GM19463 (cell line): ENCODE results near the gene CS.
"Not testable (repeated sequence)": the region's sequence is repeated elsewhere in the genome, so short reads cannot be mapped to it uniquely, and the experiment has no call there.

Experiments used
- ATAC-seq: cut with Tn5 transposase; IDR thresholded peaks from one replicate; pipeline ENCODE4 v1.9.1; 2021; ENCODE audit warnings: mild to moderate bottlenecking, moderate library complexity; ENCODE audit not compliant: unreplicated experiment

CS gene

DNA sequence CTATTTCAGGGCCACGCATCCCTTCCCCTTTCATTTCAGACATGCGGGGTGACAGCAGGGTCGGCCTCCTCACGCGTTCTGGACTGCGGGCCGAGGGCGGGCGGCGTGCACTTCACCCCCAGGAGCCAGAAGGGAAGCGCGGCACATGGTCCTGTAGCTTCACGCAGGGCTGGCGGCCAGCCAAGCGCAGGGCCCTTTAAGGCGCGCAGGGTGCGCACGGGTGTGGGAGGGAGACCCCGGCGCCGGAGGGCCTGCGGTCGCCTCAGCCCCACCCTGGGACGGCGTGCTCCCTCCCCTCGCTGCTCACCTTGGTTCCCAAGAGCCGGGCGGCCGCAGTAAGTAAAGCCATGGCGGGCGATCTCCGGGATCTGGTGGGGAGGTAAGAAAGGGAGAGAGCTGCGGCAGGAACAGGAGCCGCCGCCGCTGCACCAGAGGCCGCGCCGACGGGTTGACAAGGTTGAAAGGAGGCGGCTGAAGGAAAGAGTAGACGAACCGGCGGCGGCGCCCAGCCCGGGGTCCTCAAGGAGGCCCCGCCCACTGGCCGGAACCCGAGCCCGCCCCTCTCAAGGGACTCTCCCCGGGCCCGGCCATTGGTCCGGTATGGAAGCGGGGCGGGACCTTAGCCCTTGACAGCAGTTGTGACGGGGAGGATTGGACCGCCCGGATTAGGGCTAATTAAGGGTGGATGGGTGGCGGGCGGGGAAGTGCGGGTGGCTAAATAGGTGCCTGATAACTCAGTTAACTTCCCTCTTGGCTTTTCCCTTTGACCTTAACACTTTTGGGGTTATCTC lies at the start of gene CS:
Gene CS, minus strand, starts transcription at position 478 of the 791 bp plus-strand sequence. Its CDS starts 129 bp downstream, at position 349.
- peak; percentile 92 for ATAC-seq

DNA sequence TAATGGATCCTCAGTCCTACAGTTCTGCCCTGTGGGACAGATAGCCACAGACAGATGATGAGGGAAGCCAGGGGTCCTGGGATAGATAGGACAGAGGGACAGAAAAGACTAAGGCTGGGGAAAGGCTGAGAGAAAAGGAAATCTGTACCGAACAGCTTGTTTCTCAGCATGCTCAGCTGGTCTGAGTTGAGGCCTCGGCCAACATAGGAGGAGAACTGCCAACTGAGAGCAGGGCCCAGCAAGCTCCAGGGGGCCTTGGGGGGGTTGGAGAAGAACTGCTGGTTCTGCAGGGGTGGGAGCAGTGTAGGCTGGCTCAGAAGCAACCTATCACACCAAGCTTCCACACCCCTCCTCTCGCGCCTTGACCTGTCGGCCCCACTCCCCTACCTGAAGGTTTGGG lies 48.6 kb upstream of the CS start:
- ATAC-seq = no peak

- not testable (repeated sequence) for ATAC-seq
Observed at GRCh38 chr12:56347255-56347654, 47.1 kb upstream of the CS start.

DNA sequence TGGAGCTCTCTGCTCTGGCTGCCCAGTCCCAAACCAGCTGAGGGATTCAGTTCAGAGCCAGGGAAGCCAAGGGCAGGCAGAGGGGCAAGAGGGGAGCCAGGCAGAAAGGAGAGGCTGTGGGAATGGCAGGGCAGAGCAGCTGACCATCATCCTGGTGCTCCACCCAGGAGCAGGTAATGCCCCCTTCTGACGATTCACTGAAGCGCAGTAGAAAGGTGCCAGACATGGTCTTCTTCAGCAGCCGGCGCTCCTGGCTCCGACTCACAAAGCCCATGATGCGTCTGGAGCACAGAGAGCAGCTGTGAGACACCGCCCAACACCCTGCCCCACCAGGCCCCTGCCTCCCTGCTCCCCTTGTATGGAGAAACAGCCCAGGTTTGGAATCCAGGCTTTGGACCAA lies 46.5 kb upstream of the CS start:
- ATAC-seq = no peak

DNA sequence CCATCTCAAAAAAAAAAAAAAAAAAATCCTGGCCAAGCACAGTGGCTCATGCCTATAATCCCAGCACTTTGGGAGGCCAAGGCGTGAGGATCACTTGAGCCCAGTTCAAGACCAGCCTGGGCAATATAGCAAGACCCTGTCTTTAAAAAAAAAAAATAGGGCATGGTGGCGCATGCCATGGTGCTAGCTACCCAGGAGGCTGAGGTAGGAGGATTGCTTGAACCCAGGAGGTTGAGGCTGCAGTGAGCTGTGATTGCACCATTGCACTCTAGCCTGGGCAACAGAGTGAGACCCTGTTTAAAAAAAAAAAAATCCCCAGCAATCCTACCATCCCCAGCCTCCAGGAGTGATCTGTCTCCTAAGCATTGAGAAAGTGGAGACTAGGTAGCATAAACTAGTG lies 42.2 kb upstream of the CS start:
- not testable (repeated sequence) for ATAC-seq

GRCh38 chr12:56341616-56342015 lies 41.5 kb upstream of the CS start:
- ATAC-seq = no peak

- no peak for ATAC-seq
Observed at GRCh38 chr12:56339158-56339422, 39.0 kb upstream of the CS start.

- peak; percentile 33 for ATAC-seq
Observed at GRCh38 chr12:56338308-56339157, 38.4 kb upstream of the CS start, which contains the start of gene IL23A. Gene IL23A, plus strand, starts transcription at chr12:56338884. Its CDS starts 161 bp downstream, at chr12:56339045.

- ATAC-seq = no peak
Observed at GRCh38 chr12:56337753-56338251, 37.7 kb upstream of the CS start.

DNA sequence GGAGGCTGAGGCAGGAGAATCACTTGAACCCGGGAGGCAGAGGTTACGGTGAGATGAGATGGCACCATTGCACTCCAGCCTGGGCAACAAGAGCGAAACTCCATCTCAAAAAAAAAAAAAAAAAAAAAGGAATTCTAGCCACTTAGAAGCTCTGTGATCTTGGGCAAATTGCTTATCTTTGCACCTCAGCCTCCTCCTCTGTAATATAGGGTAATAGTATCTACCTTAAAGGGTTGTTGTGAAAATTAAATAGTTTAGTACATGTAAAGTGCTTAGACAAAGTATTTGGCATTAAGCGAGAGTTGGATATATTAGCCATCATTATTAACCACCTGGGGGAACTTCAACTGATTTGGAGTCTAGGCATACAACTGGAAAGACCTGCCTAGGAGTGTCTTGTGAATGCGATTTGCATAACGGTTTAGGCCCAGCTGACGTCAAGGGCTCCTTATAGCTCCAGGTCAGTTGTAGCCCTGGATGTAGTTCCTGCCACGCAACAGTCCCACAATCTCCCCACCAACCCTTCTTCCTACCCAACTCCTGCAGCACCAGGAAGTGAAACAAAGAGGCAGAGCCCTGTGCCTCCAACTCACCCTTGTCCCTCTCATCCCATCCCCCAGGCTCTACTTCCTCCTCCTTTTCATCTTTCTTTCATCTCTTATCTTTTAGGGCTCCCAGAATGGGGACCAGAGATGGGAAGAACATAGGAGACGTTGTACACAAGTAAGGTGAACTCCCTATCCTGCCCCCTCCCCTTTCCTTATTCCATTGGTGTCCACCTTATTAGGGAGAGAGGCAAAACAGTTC lies 36.4 kb upstream of the CS start:
- ATAC-seq = no peak

DNA sequence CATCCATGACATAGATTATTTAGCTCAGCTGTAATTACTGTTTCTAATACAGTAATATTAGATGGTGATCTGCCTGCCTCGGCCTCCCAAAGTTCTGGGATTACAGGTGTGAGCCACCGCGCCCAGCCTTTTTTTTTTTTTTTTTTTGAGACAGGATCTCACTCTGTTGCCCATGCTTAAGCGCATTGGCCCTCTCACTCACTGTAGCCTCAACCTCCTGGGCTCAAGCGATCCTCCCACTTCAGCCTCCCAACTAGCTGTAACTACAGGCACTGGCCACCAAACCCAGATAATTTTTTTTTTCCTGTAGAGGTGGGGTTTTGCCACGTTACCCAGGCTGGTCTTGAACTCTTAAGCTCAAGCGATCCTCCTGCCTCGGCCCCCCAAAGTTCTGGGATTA lies 35.4 kb upstream of the CS start:
- not testable (repeated sequence) for ATAC-seq

DNA sequence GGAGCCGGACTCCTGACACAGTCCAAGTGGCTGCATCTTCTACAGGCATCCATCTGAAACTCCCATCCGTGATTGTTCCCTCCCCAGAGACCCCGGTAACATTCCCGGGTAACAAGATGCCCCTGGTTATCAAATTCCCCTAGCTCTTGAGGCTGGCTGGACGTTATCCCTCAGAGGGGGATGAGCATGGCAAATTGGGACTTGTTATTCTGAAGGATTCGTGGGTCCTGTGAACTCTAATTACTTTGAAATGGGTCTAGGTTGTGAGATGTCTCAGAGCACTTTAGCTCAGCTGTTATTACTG lies 34.3 kb upstream of the CS start:
- ATAC-seq = no peak

- ATAC-seq = peak; percentile 95
Observed at GRCh38 chr12:56333679-56334489, 33.8 kb upstream of the CS start, which contains the start of gene PAN2. Gene PAN2, minus strand, starts transcription at chr12:56334000. Its CDS starts 906 bp downstream, at chr12:56333094.

DNA sequence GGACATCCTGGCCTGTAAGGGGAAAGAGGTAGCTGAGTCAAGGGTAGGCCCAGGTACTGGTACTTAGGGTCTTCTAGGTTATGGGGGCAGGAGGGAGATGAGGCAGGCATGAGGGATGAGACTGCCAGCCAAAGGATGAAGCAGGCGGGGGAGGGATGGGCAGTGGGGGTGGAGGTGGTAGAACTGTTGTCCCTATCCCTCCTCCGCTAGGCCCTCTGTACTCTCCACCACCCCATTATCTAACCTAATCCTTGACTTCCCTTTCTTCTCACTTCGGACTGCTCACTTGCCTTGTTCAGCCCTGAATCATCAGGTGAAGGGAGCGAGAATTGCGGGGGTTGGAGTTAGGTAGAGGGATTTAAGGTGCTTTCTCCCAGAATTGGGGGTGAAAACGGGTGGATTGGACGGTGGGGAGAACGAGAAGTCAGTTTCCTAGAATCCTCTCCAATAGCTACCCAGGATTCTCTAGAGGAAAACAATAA lies 33.1 kb upstream of the CS start:
- ATAC-seq = no peak

DNA sequence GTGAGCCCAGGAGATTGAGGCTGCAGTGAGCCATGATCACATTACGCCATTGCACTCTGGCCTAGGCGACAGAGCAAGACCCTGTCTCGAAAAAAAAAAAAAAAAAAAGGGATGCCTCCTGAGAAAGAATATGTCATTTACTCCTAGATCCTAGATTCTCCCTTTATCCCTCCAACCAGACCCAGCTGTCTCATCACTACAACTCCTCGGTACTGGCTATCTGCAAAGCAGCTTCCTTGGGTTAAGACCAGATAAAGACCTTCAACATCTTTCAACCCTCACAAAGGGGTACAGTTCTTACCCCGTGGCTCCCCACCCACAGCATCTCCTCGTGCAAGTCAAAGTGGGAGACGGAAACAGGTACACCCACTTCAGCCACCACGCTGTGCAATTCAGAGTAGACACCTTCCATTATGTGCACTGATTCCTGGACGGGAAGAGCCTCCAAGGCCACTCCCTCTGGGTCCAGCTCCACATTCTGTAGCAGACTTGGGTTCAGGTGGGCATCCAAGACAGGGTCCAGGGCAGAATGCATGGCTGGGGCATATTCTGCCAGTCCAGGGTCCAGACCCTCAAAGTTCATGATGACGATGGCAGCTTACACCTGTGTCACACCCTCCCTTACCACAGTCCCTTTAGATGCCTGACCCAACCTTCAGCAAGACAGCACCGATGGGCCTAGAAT lies 32.5 kb upstream of the CS start:
- no peak for ATAC-seq

GRCh38 chr12:56330936-56331490 lies 30.9 kb upstream of the CS start:
- ATAC-seq = no peak

- ATAC-seq = no peak
Observed at GRCh38 chr12:56326533-56326932, 26.4 kb upstream of the CS start.

GRCh38 chr12:56326126-56326525 lies 26.0 kb upstream of the CS start:
- ATAC-seq = no peak

- no peak for ATAC-seq
Observed at GRCh38 chr12:56324206-56324605, 24.1 kb upstream of the CS start.
